ENCODE measurements around the gene RBM25.

- TF ChIP-seq CTCF (IDR thresholded peaks at IDR 0.05) (no peak), POLR2A (IDR thresholded peaks at IDR 0.05) (no peak), POLR2AphosphoS5 (IDR thresholded peaks at IDR 0.05) (no peak)
Observed at GRCh38 chr14:73069585-73069984, 11.3 kb downstream of the RBM25 start.
